HEK293 (cell line): ENCODE data around the gene NTRK3.

ENCODE experiments used
- CTCF ChIA-PET: fragments of 350-600 bp; formaldehyde crosslinking; extraction: SDS; loops from one replicate; lab custom pipeline; 2021; ENCODE audit warnings: antibody characterized with exemption; lab: Yijun Ruan, JAX
- POLR2A ChIA-PET: fragments of 300-600 bp; formaldehyde crosslinking; extraction: SDS; loops from one replicate; lab custom pipeline; 2020; ENCODE audit warnings: antibody characterized with exemption, inconsistent platforms; lab: Yijun Ruan, JAX
- H3K27ac ChIP-seq: fragments of 200-500 bp; sonication (Bioruptor generic); 2 replicates; pipeline ENCODE4 v1.5.1; 2014; ENCODE audit warnings: low read depth, low read length, control low read depth, inconsistent platforms; ENCODE audit errors: extremely low read depth
- H3K36me3 ChIP-seq, 2 experiments: fragments of 200-500 bp in 1 of 2; sonication (Bioruptor generic) in 1 of 2; 1 replicate in 1 of 2; 2 replicates in 1 of 2; pipeline ENCODE4 v1.5.1; 2014 to 2017; ENCODE audit warnings: inconsistent platforms in 2 of 2, low read length in 2 of 2; ENCODE audit not compliant: control insufficient read depth in 2 of 2, insufficient read depth in 1 of 2
- H3K4me1 ChIP-seq: fragments of 200-500 bp; sonication (Bioruptor generic); 2 replicates; pipeline ENCODE4 v1.5.1; 2014; ENCODE audit warnings: mild to moderate bottlenecking, low read length, inconsistent platforms; ENCODE audit not compliant: control insufficient read depth, insufficient read depth
- H3K4me3 ChIP-seq: 2 replicates; pipeline ENCODE4 v1.5.1; 2011; ENCODE audit warnings: low read depth, mild to moderate bottlenecking, control low read depth, low read length, moderate library complexity
- H3K9me3 ChIP-seq: fragments of 200-500 bp; sonication (Bioruptor generic); 2 replicates; pipeline ENCODE4 v1.5.1; 2014; ENCODE audit warnings: low read depth, low read length, inconsistent platforms; ENCODE audit not compliant: control insufficient read depth, insufficient read depth
- FEZF1 ChIP-seq: fragments of 450-650 bp; formaldehyde crosslinking; IDR thresholded peaks from 2 replicates; pipeline ENCODE4 v1.5.1; 2016; ENCODE audit warnings: missing biosample characterization, missing genetic modification characterization
- KLF1 ChIP-seq: fragments of 450-650 bp; formaldehyde crosslinking; IDR thresholded peaks from 2 replicates; pipeline ENCODE4 v1.5.1; 2016; ENCODE audit warnings: missing biosample characterization, missing genetic modification characterization
- OVOL3 ChIP-seq: fragments of 450-650 bp; formaldehyde crosslinking; IDR thresholded peaks from 2 replicates; pipeline ENCODE4 v1.5.1; 2016; ENCODE audit warnings: missing biosample characterization, missing genetic modification characterization
- PRDM1 ChIP-seq: fragments of 450-650 bp; formaldehyde crosslinking; IDR thresholded peaks from 2 replicates; pipeline ENCODE4; 2016; ENCODE audit warnings: missing biosample characterization, missing genetic modification characterization
- ZBTB20 ChIP-seq: fragments of 450-650 bp; formaldehyde crosslinking; IDR thresholded peaks from 2 replicates; pipeline ENCODE4 v1.5.1; 2016; ENCODE audit warnings: missing biosample characterization, missing genetic modification characterization
- ZBTB6 ChIP-seq: fragments of 450-650 bp; formaldehyde crosslinking; IDR thresholded peaks from 2 replicates; pipeline ENCODE4 v1.5.1; 2017; ENCODE audit warnings: missing biosample characterization, missing genetic modification characterization
- ZNF16 ChIP-seq: fragments of 450-650 bp; formaldehyde crosslinking; IDR thresholded peaks from 2 replicates; pipeline ENCODE4 v1.5.1; 2016; ENCODE audit warnings: low read depth, missing biosample characterization, missing genetic modification characterization
- ZNF169 ChIP-seq: fragments of 450-650 bp; formaldehyde crosslinking; IDR thresholded peaks from 2 replicates; pipeline ENCODE4 v1.5.1; 2016; ENCODE audit warnings: missing biosample characterization, missing genetic modification characterization
- ZNF184 ChIP-seq: fragments of 450-650 bp; IDR thresholded peaks from 2 replicates; pipeline ENCODE4 v1.5.1; 2018; ENCODE audit warnings: missing biosample characterization, mild to moderate bottlenecking, missing genetic modification characterization
- ZNF221 ChIP-seq: fragments of 450-650 bp; formaldehyde crosslinking; IDR thresholded peaks from 2 replicates; pipeline ENCODE4 v1.5.1; 2017; ENCODE audit warnings: missing biosample characterization, missing genetic modification characterization, borderline replicate concordance
- ZNF24 ChIP-seq: fragments of 450-650 bp; formaldehyde crosslinking; IDR thresholded peaks from 2 replicates; pipeline ENCODE4 v1.5.1; 2016; ENCODE audit warnings: missing biosample characterization, missing genetic modification characterization
- ZNF266 ChIP-seq: fragments of 450-650 bp; formaldehyde crosslinking; IDR thresholded peaks from 2 replicates; pipeline ENCODE4 v1.5.1; 2016; ENCODE audit warnings: missing biosample characterization, missing genetic modification characterization, low read depth
- ZNF274 ChIP-seq, 2 experiments: fragments of 200-500 bp in 1 of 2; fragments of 450-650 bp in 1 of 2; sonication (Bioruptor generic) in 1 of 2; formaldehyde crosslinking in 1 of 2; IDR thresholded peaks; 2 replicates each; pipeline versions ENCODE4 v1.5.1 to v1.6.1; 2014 to 2016; ENCODE audit warnings: borderline replicate concordance in 1 of 2, inconsistent platforms in 1 of 2, low read length in 1 of 2, missing biosample characterization in 1 of 2, missing genetic modification characterization in 1 of 2
- ZNF335 ChIP-seq: fragments of 450-650 bp; formaldehyde crosslinking; conservative IDR thresholded peaks from 2 replicates; pipeline ENCODE4 v1.5.1; 2016; ENCODE audit warnings: missing biosample characterization, missing genetic modification characterization
- ZNF561 ChIP-seq: fragments of 450-650 bp; IDR thresholded peaks from 2 replicates; pipeline ENCODE4 v1.5.1; 2018; ENCODE audit warnings: missing biosample characterization, missing genetic modification characterization, borderline replicate concordance
- ZNF600 ChIP-seq: fragments of 450-650 bp; formaldehyde crosslinking; IDR thresholded peaks from 2 replicates; pipeline ENCODE4 v1.5.1; 2016; ENCODE audit warnings: missing biosample characterization, missing genetic modification characterization
- ZSCAN4 ChIP-seq: fragments of 450-650 bp; formaldehyde crosslinking; IDR thresholded peaks from 2 replicates; pipeline ENCODE4 v1.5.1; 2017; ENCODE audit warnings: missing biosample characterization, missing genetic modification characterization
- TF ChIP-seq, protein P1 (sequence below): fragments of 450-650 bp; formaldehyde crosslinking; IDR thresholded peaks from 2 replicates; pipeline ENCODE4 v1.5.1; 2016; ENCODE audit warnings: missing biosample characterization, missing genetic modification characterization
- TF ChIP-seq, protein P2 (sequence below): fragments of 450-650 bp; formaldehyde crosslinking; IDR thresholded peaks from 2 replicates; pipeline ENCODE4 v1.5.1; 2017; ENCODE audit warnings: missing biosample characterization, missing genetic modification characterization
- TF ChIP-seq, protein P3 (sequence below): fragments of 450-650 bp; formaldehyde crosslinking; IDR thresholded peaks from 2 replicates; pipeline ENCODE4 v1.5.1; 2016; ENCODE audit warnings: missing biosample characterization, missing genetic modification characterization

NTRK3 gene

GRCh38 chr15:88066636-88067330 lies 189.8 kb downstream of the NTRK3 start (continued):
- no peak for TF ChIP-seq ZNF335
- TF ChIP-seq, protein P1, sequence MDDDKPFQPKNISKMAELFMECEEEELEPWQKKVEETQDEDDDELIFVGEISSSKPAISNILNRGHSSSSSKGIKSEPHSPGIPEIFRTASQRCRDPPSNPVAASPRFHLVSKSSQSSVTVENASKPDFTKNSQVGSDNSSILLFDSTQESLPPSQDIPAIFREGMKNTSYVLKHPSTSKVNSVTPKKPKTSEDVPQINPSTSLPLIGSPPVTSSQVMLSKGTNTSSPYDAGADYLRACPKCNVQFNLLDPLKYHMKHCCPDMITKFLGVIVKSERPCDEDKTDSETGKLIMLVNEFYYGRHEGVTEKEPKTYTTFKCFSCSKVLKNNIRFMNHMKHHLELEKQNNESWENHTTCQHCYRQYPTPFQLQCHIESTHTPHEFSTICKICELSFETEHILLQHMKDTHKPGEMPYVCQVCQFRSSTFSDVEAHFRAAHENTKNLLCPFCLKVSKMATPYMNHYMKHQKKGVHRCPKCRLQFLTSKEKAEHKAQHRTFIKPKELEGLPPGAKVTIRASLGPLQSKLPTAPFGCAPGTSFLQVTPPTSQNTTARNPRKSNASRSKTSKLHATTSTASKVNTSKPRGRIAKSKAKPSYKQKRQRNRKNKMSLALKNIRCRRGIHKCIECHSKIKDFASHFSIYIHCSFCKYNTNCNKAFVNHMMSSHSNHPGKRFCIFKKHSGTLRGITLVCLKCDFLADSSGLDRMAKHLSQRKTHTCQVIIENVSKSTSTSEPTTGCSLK (tag by site-specific recombination) = no peak

- H3K4me1 ChIP-seq = no peaks in the 10 kb centered on the region
- POLR2A ChIA-PET = no interaction called here
- no peak overlapping the region for H3K4me3 ChIP-seq
- H3K9me3 ChIP-seq = no peaks in the 10 kb centered on the region
- H3K27ac ChIP-seq = no peak overlapping the region
- H3K36me3 ChIP-seq = no peaks in the 10 kb centered on the region
- TF ChIP-seq ZNF24 (tag by site-specific recombination) (no peak), ZNF221 (no peak), ZNF184 (tag by site-specific recombination) (no peak)
- CTCF ChIA-PET = no interaction called here
Observed at GRCh38 chr15:88061452-88061851, 195.1 kb downstream of the NTRK3 start.

DNA sequence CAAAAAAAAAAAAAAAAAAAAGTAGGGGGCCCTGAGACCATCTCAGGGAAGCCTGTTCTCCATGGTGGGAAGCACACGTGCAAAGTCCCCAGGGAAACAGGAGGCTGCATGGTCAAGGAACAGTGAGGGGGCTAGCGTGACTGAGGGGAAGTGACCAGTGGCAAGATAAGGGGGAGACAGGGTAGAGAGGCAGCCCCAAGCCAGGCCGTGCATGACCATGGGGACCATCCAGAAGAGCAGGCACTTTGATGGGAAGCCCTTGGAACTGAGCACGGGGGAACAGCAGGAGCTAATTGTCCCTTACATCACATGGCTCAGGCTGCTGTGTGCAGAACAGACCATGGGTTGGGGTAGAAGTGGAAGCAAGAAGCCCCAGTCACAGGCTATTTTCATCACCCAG lies 196.2 kb downstream of the NTRK3 start:
- no peak overlapping the region for H3K4me3 ChIP-seq
- no peaks in the 10 kb centered on the region for H3K36me3 ChIP-seq
- no peak overlapping the region for H3K27ac ChIP-seq
- H3K4me1 ChIP-seq = no peaks in the 10 kb centered on the region
- H3K9me3 ChIP-seq = no peaks in the 10 kb centered on the region
- CTCF ChIA-PET = interaction anchor here (0.6 kb wide), 1 partner anchor 94 kb away, joined by 3 read pairs; no protein-coding TSS in a partner anchor
- POLR2A ChIA-PET = no interaction called here
- TF ChIP-seq FEZF1 (tag by site-specific recombination) (no peak), ZNF335 (peak; percentile 53)

GRCh38 chr15:88057836-88058235 lies 198.7 kb downstream of the NTRK3 start:
- Histone ChIP-seq H3K27ac (no peak overlapping the region), H3K9me3 (no peaks in the 10 kb centered on the region), H3K36me3 (no peaks in the 10 kb centered on the region), H3K4me3 (no peak overlapping the region), H3K4me1 (no peaks in the 10 kb centered on the region)
- ChIA-PET CTCF (interaction anchor here (0.6 kb wide), 1 partner anchor 180 kb away, joined by 4 read pairs; no protein-coding TSS in a partner anchor), POLR2A (no interaction called here)
- TF ChIP-seq ZNF266 (tag by site-specific recombination) (no peak), ZBTB20 (tag by site-specific recombination) (no peak), ZSCAN4 (tag by site-specific recombination) (no peak), PRDM1 (tag by site-specific recombination) (no peak), ZBTB6 (tag by site-specific recombination) (no peak), ZNF600 (tag by site-specific recombination) (no peak), OVOL3 (tag by site-specific recombination) (no peak), ZNF274 (IDR thresholded peaks at IDR 0.05; ENCODE audit: low read length) (no peak), ZNF274 (tag by site-specific recombination; IDR thresholded peaks at IDR 0.05; ENCODE audit: borderline replicate concordance) (no peak), ZNF561 (tag by site-specific recombination) (no peak), ZNF16 (tag by site-specific recombination) (no peak), KLF1 (tag by site-specific recombination) (no peak), ZNF169 (tag by site-specific recombination) (no peak)
- TF ChIP-seq, protein P2, sequence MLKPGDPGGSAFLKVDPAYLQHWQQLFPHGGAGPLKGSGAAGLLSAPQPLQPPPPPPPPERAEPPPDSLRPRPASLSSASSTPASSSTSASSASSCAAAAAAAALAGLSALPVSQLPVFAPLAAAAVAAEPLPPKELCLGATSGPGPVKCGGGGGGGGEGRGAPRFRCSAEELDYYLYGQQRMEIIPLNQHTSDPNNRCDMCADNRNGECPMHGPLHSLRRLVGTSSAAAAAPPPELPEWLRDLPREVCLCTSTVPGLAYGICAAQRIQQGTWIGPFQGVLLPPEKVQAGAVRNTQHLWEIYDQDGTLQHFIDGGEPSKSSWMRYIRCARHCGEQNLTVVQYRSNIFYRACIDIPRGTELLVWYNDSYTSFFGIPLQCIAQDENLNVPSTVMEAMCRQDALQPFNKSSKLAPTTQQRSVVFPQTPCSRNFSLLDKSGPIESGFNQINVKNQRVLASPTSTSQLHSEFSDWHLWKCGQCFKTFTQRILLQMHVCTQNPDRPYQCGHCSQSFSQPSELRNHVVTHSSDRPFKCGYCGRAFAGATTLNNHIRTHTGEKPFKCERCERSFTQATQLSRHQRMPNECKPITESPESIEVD (tag by site-specific recombination) = no peak
- TF ChIP-seq, protein P3, sequence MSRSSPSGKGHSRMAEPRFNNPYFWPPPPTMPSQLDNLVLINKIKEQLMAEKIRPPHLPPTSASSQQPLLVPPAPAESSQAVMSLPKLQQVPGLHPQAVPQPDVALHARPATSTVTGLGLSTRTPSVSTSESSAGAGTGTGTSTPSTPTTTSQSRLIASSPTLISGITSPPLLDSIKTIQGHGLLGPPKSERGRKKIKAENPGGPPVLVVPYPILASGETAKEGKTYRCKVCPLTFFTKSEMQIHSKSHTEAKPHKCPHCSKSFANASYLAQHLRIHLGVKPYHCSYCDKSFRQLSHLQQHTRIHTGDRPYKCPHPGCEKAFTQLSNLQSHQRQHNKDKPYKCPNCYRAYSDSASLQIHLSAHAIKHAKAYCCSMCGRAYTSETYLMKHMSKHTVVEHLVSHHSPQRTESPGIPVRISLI (tag by site-specific recombination) = no peak
